Activated CD4-positive, alpha-beta T cell treated with anti-CD3 and anti-CD28 coated beads, Interleukin-2, amount 50 U/mL, for 4 hours (primary cell): ENCODE data around the gene ACAD10.
"Not testable (repeated sequence)": the region's sequence is repeated elsewhere in the genome, so short reads cannot be mapped to it uniquely, and the experiment has no call there.

ENCODE experiments used
- DNase-seq, 2 experiments: peaks; one replicate each; pipeline ENCODE4 v3.0.0-alpha.2; 2020

Gene ACAD10

GRCh38 chr12:111687952-111688351 lies 2.1 kb downstream of the ACAD10 start:
- DNase-seq = no peak

GRCh38 chr12:111691262-111691661 lies 5.4 kb downstream of the ACAD10 start:
- no peak for DNase-seq

GRCh38 chr12:111692575-111693210 lies 6.8 kb downstream of the ACAD10 start:
- DNase-seq = no peak

GRCh38 chr12:111693818-111694217 lies 8.0 kb downstream of the ACAD10 start:
- no peak for DNase-seq

- DNase-seq = no peak
Measured at GRCh38 chr12:111699962-111700361, 14.1 kb downstream of the ACAD10 start.

- no peak for DNase-seq
Measured at GRCh38 chr12:111705672-111706071, 19.8 kb downstream of the ACAD10 start.

- DNase-seq = no peak
Measured at GRCh38 chr12:111706145-111706544, 20.3 kb downstream of the ACAD10 start.

- DNase-seq = no peak
Measured at GRCh38 chr12:111715279-111715678, 29.4 kb downstream of the ACAD10 start.

- not testable (repeated sequence) for DNase-seq
Measured at GRCh38 chr12:111719316-111719715, 33.5 kb downstream of the ACAD10 start.

GRCh38 chr12:111720457-111720856 lies 34.6 kb downstream of the ACAD10 start:
- DNase-seq = no peak

- DNase-seq = not testable (repeated sequence)
Measured at GRCh38 chr12:111723646-111724360, 38.0 kb downstream of the ACAD10 start.

- DNase-seq = no peak
Measured at GRCh38 chr12:111728795-111729194, 42.9 kb downstream of the ACAD10 start.

GRCh38 chr12:111730420-111730819 lies 44.6 kb downstream of the ACAD10 start:
- no peak for DNase-seq

GRCh38 chr12:111732786-111733185 lies 46.9 kb downstream of the ACAD10 start:
- no peak for DNase-seq

- no peak for DNase-seq
Measured at GRCh38 chr12:111733340-111733915, 47.6 kb downstream of the ACAD10 start.

GRCh38 chr12:111739524-111739923 lies 53.7 kb downstream of the ACAD10 start:
- DNase-seq = not testable (repeated sequence)

GRCh38 chr12:111741235-111741812 lies 55.5 kb downstream of the ACAD10 start:
- DNase-seq = no peak

- no peak for DNase-seq
Measured at GRCh38 chr12:111745211-111745610, 59.4 kb downstream of the ACAD10 start.

- DNase-seq = no peak
Measured at GRCh38 chr12:111747333-111747732, 61.5 kb downstream of the ACAD10 start.

GRCh38 chr12:111748151-111748672 lies 62.4 kb downstream of the ACAD10 start:
- no peak for DNase-seq

GRCh38 chr12:111748867-111749266 lies 63.0 kb downstream of the ACAD10 start:
- DNase-seq = no peak

- DNase-seq = no peak
Measured at GRCh38 chr12:111749391-111749790, 63.5 kb downstream of the ACAD10 start.

GRCh38 chr12:111753144-111753881 lies 67.5 kb downstream of the ACAD10 start:
- DNase-seq = no peak
